T-helper 2 cell treated with Interferon-gamma antibody and Interleukin-4, amounts not matched to agents 5 μg/mL and 100 μg/mL, for 36 hours (primary cell): ENCODE measurements around the gene RBX1.

ENCODE experiments used
- DNase-seq: peaks from one replicate; pipeline ENCODE4 v3.0.0; 2021; ENCODE audit warnings: low spot score
- H3K27ac Mint-ChIP-seq: one replicate; pipeline ENCODE4 v1.8.0; 2021; ENCODE audit warnings: mild to moderate bottlenecking, mixed read lengths
- H3K27me3 Mint-ChIP-seq: one replicate; pipeline ENCODE4 v1.8.0; 2021; ENCODE audit warnings: low read depth, mixed read lengths
- H3K36me3 Mint-ChIP-seq: one replicate; pipeline ENCODE4 v1.8.0; 2021; ENCODE audit warnings: low read depth, mixed read lengths
- H3K4me1 Mint-ChIP-seq: one replicate; pipeline ENCODE4 v1.8.0; 2021; ENCODE audit warnings: low read depth, mixed read lengths
- H3K4me3 Mint-ChIP-seq: one replicate; pipeline ENCODE4 v1.8.0; 2022; ENCODE audit warnings: mild to moderate bottlenecking, moderate library complexity, mixed read lengths
- H3K9me3 Mint-ChIP-seq: one replicate; pipeline ENCODE4 v1.8.0; 2021; ENCODE audit warnings: mixed read lengths

RBX1 gene

GRCh38 chr22:41021613-41022454 is 70.7 kb downstream of the RBX1 start:
- H3K4me3 Mint-ChIP-seq = peak overlapping the region; percentile 97
- H3K27ac Mint-ChIP-seq = peak overlapping the region; percentile 99
- H3K9me3 Mint-ChIP-seq = no peaks in the 10 kb centered on the region
- peak; percentile 61 for DNase-seq
- H3K4me1 Mint-ChIP-seq = peaks cover 14% of the 10 kb centered on the region
- H3K27me3 Mint-ChIP-seq = peaks cover 17% of the 10 kb centered on the region
- peaks cover 2% of the 10 kb centered on the region for H3K36me3 Mint-ChIP-seq

- peaks cover 2% of the 10 kb centered on the region for H3K36me3 Mint-ChIP-seq
- peak; percentile 81 for DNase-seq
- H3K9me3 Mint-ChIP-seq = no peaks in the 10 kb centered on the region
- H3K27me3 Mint-ChIP-seq = peaks cover 17% of the 10 kb centered on the region
- peak overlapping the region; percentile 83 for H3K4me3 Mint-ChIP-seq
- peaks cover 14% of the 10 kb centered on the region for H3K4me1 Mint-ChIP-seq
- H3K27ac Mint-ChIP-seq = peak overlapping the region; percentile 94
Observed at GRCh38 chr22:41022470-41023298, 71.5 kb downstream of the RBX1 start.
